Measurements from ENCODE around the gene RPS4Y2. TPM values are rescaled to one million over a fixed set of nuclear protein-coding genes. Genes with fewer than 3 reads are reported as not detected.

RPS4Y2 gene
- total and polyA plus RNA-seq, 4 donors, result not detected

DNA sequence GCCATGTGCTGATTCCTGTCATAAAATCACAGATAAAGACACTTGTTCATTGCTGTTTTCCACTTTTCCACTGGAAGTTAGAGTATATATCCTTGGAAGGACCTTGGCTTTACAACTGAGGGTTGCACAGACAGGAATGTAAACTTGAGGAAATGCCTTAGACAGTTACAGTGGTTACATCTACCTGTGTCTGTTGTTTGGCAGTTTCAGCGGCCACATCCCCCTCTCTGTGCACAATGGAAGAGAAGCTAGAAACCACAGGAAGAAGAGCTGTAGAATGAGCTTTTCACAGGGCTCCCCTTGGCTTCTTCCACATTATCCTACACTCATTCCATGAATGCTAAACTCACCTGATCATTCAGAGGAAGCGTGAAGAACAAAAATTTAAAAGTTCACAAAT is 9.0 kb upstream of the RPS4Y2 start:
- Histone ChIP-seq H3K27ac (ENCODE audit: low read depth in 1 of 2, low read length in 2 of 2) (no peak overlapping the region), H3K9me3 (ENCODE audit: control insufficient read depth in 4 of 4, low read length in 3 of 4) (no peaks in the 10 kb centered on the region), H3K36me3 (ENCODE audit: control insufficient read depth in 4 of 4, insufficient read depth in 3 of 4, low read depth in 1 of 4, low read length in 3 of 4) (no peaks in the 10 kb centered on the region), H3K27me3 (ENCODE audit: control insufficient read depth in 4 of 4, insufficient read depth in 4 of 4, low read length in 3 of 4) (no peaks in the 10 kb centered on the region), H3K9ac (ENCODE audit: low read depth in 1 of 2, low read length in 2 of 2) (no peak overlapping the region), H3K4me1 (ENCODE audit: control insufficient read depth in 4 of 4, insufficient read depth in 4 of 4, low read length in 3 of 4) (no peaks in the 10 kb centered on the region), H3K4me3 (ENCODE audit: low read depth in 1 of 3, low read length in 3 of 3) (no peak overlapping the region)
- WGBS, result 54% methylated on average over 2 of the region's 2 CpGs
- DNase-seq (ENCODE audit: low spot score), result no peak
- TF ChIP-seq HNF4G (IDR thresholded peaks at IDR 0.05) (no peak), ZBTB33 (IDR thresholded peaks at IDR 0.05) (no peak), FOXA2 (IDR thresholded peaks at IDR 0.05) (no peak), SP1 (IDR thresholded peaks at IDR 0.05) (no peak), YY1 (IDR thresholded peaks at IDR 0.05) (no peak), TAF1 (conservative IDR thresholded peaks at IDR 0.05) (no peak), JUND (IDR thresholded peaks at IDR 0.05) (no peak), FOXA1 (IDR thresholded peaks at IDR 0.05) (no peak), RXRA (IDR thresholded peaks at IDR 0.05) (no peak), EGR1 (IDR thresholded peaks at IDR 0.05; ENCODE audit: low read depth in 2 of 2) (no peak), HNF4A (conservative IDR thresholded peaks at IDR 0.05) (no peak), NR2F2 (IDR thresholded peaks at IDR 0.05) (no peak), RAD21 (IDR thresholded peaks at IDR 0.05) (no peak), GABPA (IDR thresholded peaks at IDR 0.05 in 1 of 2, conservative IDR thresholded peaks at IDR 0.05 in 1 of 2) (no peak)
- TF ChIP-seq, protein P1, sequence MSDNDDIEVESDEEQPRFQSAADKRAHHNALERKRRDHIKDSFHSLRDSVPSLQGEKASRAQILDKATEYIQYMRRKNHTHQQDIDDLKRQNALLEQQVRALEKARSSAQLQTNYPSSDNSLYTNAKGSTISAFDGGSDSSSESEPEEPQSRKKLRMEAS (IDR thresholded peaks at IDR 0.05), result no peak
- TF ChIP-seq, protein P2, sequence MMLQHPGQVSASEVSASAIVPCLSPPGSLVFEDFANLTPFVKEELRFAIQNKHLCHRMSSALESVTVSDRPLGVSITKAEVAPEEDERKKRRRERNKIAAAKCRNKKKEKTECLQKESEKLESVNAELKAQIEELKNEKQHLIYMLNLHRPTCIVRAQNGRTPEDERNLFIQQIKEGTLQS (IDR thresholded peaks at IDR 0.05), result no peak
- TF ChIP-seq, protein P3, sequence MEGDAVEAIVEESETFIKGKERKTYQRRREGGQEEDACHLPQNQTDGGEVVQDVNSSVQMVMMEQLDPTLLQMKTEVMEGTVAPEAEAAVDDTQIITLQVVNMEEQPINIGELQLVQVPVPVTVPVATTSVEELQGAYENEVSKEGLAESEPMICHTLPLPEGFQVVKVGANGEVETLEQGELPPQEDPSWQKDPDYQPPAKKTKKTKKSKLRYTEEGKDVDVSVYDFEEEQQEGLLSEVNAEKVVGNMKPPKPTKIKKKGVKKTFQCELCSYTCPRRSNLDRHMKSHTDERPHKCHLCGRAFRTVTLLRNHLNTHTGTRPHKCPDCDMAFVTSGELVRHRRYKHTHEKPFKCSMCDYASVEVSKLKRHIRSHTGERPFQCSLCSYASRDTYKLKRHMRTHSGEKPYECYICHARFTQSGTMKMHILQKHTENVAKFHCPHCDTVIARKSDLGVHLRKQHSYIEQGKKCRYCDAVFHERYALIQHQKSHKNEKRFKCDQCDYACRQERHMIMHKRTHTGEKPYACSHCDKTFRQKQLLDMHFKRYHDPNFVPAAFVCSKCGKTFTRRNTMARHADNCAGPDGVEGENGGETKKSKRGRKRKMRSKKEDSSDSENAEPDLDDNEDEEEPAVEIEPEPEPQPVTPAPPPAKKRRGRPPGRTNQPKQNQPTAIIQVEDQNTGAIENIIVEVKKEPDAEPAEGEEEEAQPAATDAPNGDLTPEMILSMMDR (IDR thresholded peaks at IDR 0.05; ENCODE audit: low read depth, low read length, missing input control), result no peak

GRCh38 chrY:20763869-20764268 is 8.0 kb downstream of the RPS4Y2 start:
- no peak overlapping the region for H3K27ac ChIP-seq (ENCODE audit: low read depth in 1 of 2, low read length in 2 of 2)
- H3K36me3 ChIP-seq (ENCODE audit: control insufficient read depth in 4 of 4, insufficient read depth in 3 of 4, low read depth in 1 of 4, low read length in 3 of 4), result no peaks in the 10 kb centered on the region
- H3K4me1 ChIP-seq (ENCODE audit: control insufficient read depth in 4 of 4, insufficient read depth in 4 of 4, low read length in 3 of 4), result no peaks in the 10 kb centered on the region
- H3K27me3 ChIP-seq (ENCODE audit: control insufficient read depth in 4 of 4, insufficient read depth in 4 of 4, low read length in 3 of 4), result no peaks in the 10 kb centered on the region
- no peak overlapping the region for H3K9ac ChIP-seq (ENCODE audit: low read depth in 1 of 2, low read length in 2 of 2)
- TF ChIP-seq, protein P4, sequence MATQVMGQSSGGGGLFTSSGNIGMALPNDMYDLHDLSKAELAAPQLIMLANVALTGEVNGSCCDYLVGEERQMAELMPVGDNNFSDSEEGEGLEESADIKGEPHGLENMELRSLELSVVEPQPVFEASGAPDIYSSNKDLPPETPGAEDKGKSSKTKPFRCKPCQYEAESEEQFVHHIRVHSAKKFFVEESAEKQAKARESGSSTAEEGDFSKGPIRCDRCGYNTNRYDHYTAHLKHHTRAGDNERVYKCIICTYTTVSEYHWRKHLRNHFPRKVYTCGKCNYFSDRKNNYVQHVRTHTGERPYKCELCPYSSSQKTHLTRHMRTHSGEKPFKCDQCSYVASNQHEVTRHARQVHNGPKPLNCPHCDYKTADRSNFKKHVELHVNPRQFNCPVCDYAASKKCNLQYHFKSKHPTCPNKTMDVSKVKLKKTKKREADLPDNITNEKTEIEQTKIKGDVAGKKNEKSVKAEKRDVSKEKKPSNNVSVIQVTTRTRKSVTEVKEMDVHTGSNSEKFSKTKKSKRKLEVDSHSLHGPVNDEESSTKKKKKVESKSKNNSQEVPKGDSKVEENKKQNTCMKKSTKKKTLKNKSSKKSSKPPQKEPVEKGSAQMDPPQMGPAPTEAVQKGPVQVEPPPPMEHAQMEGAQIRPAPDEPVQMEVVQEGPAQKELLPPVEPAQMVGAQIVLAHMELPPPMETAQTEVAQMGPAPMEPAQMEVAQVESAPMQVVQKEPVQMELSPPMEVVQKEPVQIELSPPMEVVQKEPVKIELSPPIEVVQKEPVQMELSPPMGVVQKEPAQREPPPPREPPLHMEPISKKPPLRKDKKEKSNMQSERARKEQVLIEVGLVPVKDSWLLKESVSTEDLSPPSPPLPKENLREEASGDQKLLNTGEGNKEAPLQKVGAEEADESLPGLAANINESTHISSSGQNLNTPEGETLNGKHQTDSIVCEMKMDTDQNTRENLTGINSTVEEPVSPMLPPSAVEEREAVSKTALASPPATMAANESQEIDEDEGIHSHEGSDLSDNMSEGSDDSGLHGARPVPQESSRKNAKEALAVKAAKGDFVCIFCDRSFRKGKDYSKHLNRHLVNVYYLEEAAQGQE (IDR thresholded peaks at IDR 0.05), result no peak
- TF ChIP-seq NR2F2 (IDR thresholded peaks at IDR 0.05) (no peak), JUND (IDR thresholded peaks at IDR 0.05) (no peak), RAD21 (IDR thresholded peaks at IDR 0.05) (no peak), YY1 (IDR thresholded peaks at IDR 0.05) (no peak), HNF4A (conservative IDR thresholded peaks at IDR 0.05) (no peak), EGR1 (IDR thresholded peaks at IDR 0.05; ENCODE audit: low read depth in 2 of 2) (no peak), TAF1 (conservative IDR thresholded peaks at IDR 0.05) (no peak), ZBTB33 (IDR thresholded peaks at IDR 0.05) (no peak), FOXA2 (IDR thresholded peaks at IDR 0.05) (no peak), SP1 (IDR thresholded peaks at IDR 0.05) (no peak), FOXA1 (IDR thresholded peaks at IDR 0.05) (no peak), RXRA (IDR thresholded peaks at IDR 0.05) (no peak)
- TF ChIP-seq, protein P1 (IDR thresholded peaks at IDR 0.05), result no peak
- TF ChIP-seq, protein P2 (IDR thresholded peaks at IDR 0.05), result no peak
- no peak overlapping the region for H3K4me3 ChIP-seq (ENCODE audit: low read depth in 1 of 3, low read length in 3 of 3)
- DNase-seq (ENCODE audit: low spot score), result no peak
- WGBS, result 42% methylated on average over 2 of the region's 2 CpGs
- no peaks in the 10 kb centered on the region for H3K9me3 ChIP-seq (ENCODE audit: control insufficient read depth in 4 of 4, low read length in 3 of 4)
